ENCODE measurements around the gene SMAD7.

SMAD7 gene

GRCh38 chr18:48929212-48929612, 21.6 kb downstream of the SMAD7 start:
- DNase-seq: no peak

GRCh38 chr18:48928787-48929186, 22.0 kb downstream of the SMAD7 start:
- peak; percentile 80 for DNase-seq

GRCh38 chr18:48927286-48928080, 23.3 kb downstream of the SMAD7 start:
- no peak for DNase-seq

GRCh38 chr18:48926420-48926857, 24.3 kb downstream of the SMAD7 start:
- DNase-seq: peak; percentile 44

GRCh38 chr18:48925491-48925780, 25.3 kb downstream of the SMAD7 start:
- no peak for DNase-seq

GRCh38 chr18:48924630-48925490, 25.9 kb downstream of the SMAD7 start:
- no peak for DNase-seq

GRCh38 chr18:48923746-48924629, 26.8 kb downstream of the SMAD7 start:
- DNase-seq: no peak

- no peak for DNase-seq
Measured at GRCh38 chr18:48922801-48923730, 27.7 kb downstream of the SMAD7 start.

GRCh38 chr18:48922226-48922800, 28.5 kb downstream of the SMAD7 start:
- DNase-seq: no peak

- DNase-seq: no peak
Measured at GRCh38 chr18:48921305-48922225, 29.2 kb downstream of the SMAD7 start.

GRCh38 chr18:48920408-48921038, 30.2 kb downstream of the SMAD7 start:
- no peak for DNase-seq

GRCh38 chr18:48919547-48919946, 31.2 kb downstream of the SMAD7 start:
- no peak for DNase-seq

GRCh38 chr18:48918660-48919456, 31.9 kb downstream of the SMAD7 start:
- no peak for DNase-seq

- DNase-seq: no peak
Measured at GRCh38 chr18:48917579-48918517, 32.9 kb downstream of the SMAD7 start.

GRCh38 chr18:48915626-48916425, 34.9 kb downstream of the SMAD7 start:
- no peak for DNase-seq

GRCh38 chr18:48914581-48915251, 36.0 kb downstream of the SMAD7 start:
- no peak for DNase-seq
